PC-3 (cell line): ENCODE results near the gene FILIP1L. TPM values are rescaled to one million over a fixed set of nuclear protein-coding genes. Genes with fewer than 3 reads are reported as not detected.

ENCODE experiments used
- ATAC-seq: fragments of 200-7000 bp; cut with Tn5 transposase; 2 replicates; pipeline ENCODE4 v1.9.1; 2020; ENCODE audit warnings: mild to moderate bottlenecking, moderate library complexity
- BruUV-seq: library from RNA; stranded (reverse); fragments of 400-500 nt; replicated peaks from 2 replicates; lab custom pipeline; 2021; lab: Mats Ljungman, UMichigan
- CTCF ChIA-PET: fragments of 300-600 bp; sonication (Branson Sonifier 250); formaldehyde crosslinking; loops from one replicate; lab custom pipeline; 2022; ENCODE audit warnings: antibody characterized with exemption; lab: Charles Lee
- POLR2A ChIA-PET: fragments of 300-600 bp; sonication (Branson Sonifier 250); formaldehyde crosslinking; loops from one replicate; lab custom pipeline; 2022; ENCODE audit warnings: antibody characterized with exemption; ENCODE audit not compliant: unreplicated experiment; lab: Charles Lee
- DNase-seq: peaks from one replicate; pipeline ENCODE4 v3.0.0-alpha.2; 2015
- H2AFZ ChIP-seq: fragments of 300-600 bp; sonication (generic); 2 replicates; pipeline ENCODE4 v1.6.0; 2016; ENCODE audit warnings: antibody characterized with exemption, low read length
- H3F3A ChIP-seq: fragments of 300-600 bp; sonication (generic); one replicate; pipeline ENCODE4 v1.6.0; 2017; ENCODE audit warnings: antibody characterized with exemption, low read length, control low read depth, mild to moderate bottlenecking; ENCODE audit not compliant: unreplicated experiment
- H3K27ac ChIP-seq: fragments of 300-600 bp; sonication (generic); 2 replicates; pipeline ENCODE4 v1.5.1; 2016; ENCODE audit warnings: mild to moderate bottlenecking, low read length
- H3K27me3 ChIP-seq: fragments of 300-600 bp; sonication (generic); 2 replicates; pipeline ENCODE4 v1.6.1; 2016; ENCODE audit warnings: low read length, mixed read lengths
- H3K36me3 ChIP-seq: fragments of 300-600 bp; sonication (generic); 2 replicates; pipeline ENCODE4 v1.6.1; 2016; ENCODE audit warnings: low read depth, mixed run types, low read length, mixed read lengths
- H3K4me1 ChIP-seq: fragments of 300-600 bp; sonication (generic); 2 replicates; pipeline ENCODE4 v1.5.1; 2016; ENCODE audit warnings: low read length; ENCODE audit not compliant: insufficient read depth
- H3K4me2 ChIP-seq: fragments of 300-600 bp; sonication (generic); 2 replicates; pipeline ENCODE4 v1.6.0; 2016; ENCODE audit warnings: low read length
- H3K4me3 ChIP-seq: fragments of 300-600 bp; sonication (generic); 2 replicates; pipeline ENCODE4 v1.5.1; 2016; ENCODE audit warnings: mild to moderate bottlenecking, low read length, mixed read lengths
- H3K79me2 ChIP-seq: fragments of 300-600 bp; sonication (generic); 2 replicates; pipeline ENCODE4 v1.6.1; 2017; ENCODE audit warnings: low read length, mixed read lengths
- H3K9ac ChIP-seq: fragments of 300-600 bp; sonication (generic); 2 replicates; pipeline ENCODE4 v1.6.0; 2016; ENCODE audit warnings: mild to moderate bottlenecking, low read length
- H3K9me2 ChIP-seq: fragments of 300-600 bp; sonication (generic); replicated peaks from 2 replicates; pipeline ENCODE4 v1.6.1; 2016; ENCODE audit warnings: mixed run types, low read length, mixed read lengths
- H3K9me3 ChIP-seq: fragments of 300-600 bp; sonication (generic); 2 replicates; pipeline ENCODE4 v1.6.1; 2016; ENCODE audit warnings: low read length, mixed read lengths
- H4K20me1 ChIP-seq: fragments of 300-600 bp; sonication (generic); 2 replicates; pipeline ENCODE4 v1.6.1; 2016; ENCODE audit warnings: low read length, mixed read lengths
- EZH2 ChIP-seq: fragments of 300-600 bp; sonication (generic); IDR thresholded peaks from one replicate; pipeline ENCODE4 v1.6.1; 2017; ENCODE audit warnings: antibody characterized with exemption, mild to moderate bottlenecking, low read length; ENCODE audit not compliant: unreplicated experiment
- EZH2phosphoT487 ChIP-seq: fragments of 300-600 bp; sonication (generic); IDR thresholded peaks from 2 replicates; pipeline ENCODE4 v1.6.1; 2018; ENCODE audit warnings: mild to moderate bottlenecking, antibody characterized with exemption, low read length, borderline replicate concordance
- intact Hi-C: fragments of 100-400 bp; cut with micrococcal nuclease; formaldehyde crosslinking; loops from 2 replicates; pipeline ENCODE4 v1.9.0; 2023
- total RNA-seq: library from RNA; depleted of rRNA; stranded (reverse); fragments of >200 nt; gene quantifications from 2 replicates; pipeline ENCODE4 v1.2.3, GENCODE V29; 2014
- TF ChIP-seq, protein P1 (sequence below): fragments of 300-600 bp; sonication (generic); conservative IDR thresholded peaks from 2 replicates; pipeline ENCODE4 v1.5.1; 2017; ENCODE audit warnings: antibody characterized with exemption, low read depth, mild to moderate bottlenecking, low read length

Gene FILIP1L
- total RNA-seq, 1 experiment from 2014 or later: not detected

GRCh38 chr3:100030346-100030745 is 84.0 kb downstream of the FILIP1L start:
- Histone ChIP-seq H3K27me3 (no peaks in the 10 kb centered on the region), H3K4me1 (peaks cover 33% of the 10 kb centered on the region), H3K4me3 (no peak overlapping the region), H3F3A (no peaks in the 10 kb centered on the region), H3K27ac (peak overlapping the region; percentile 17), H3K4me2 (no peak overlapping the region), H3K36me3 (0 out of 2 replicates have a peak, but pooled peaks cover 4% of the 10 kb centered on the region), H3K79me2 (no peaks in the 10 kb centered on the region), H4K20me1 (no peaks in the 10 kb centered on the region), H3K9ac (no peak overlapping the region), H2AFZ (no peak overlapping the region), H3K9me2 (no peaks in the 10 kb centered on the region), H3K9me3 (no peaks in the 10 kb centered on the region)
- ATAC-seq (peak; percentile 70; the same call in 1 of the 2 replicates), DNase-seq (peak; percentile 84)
- no peak for TF ChIP-seq EZH2
- TF ChIP-seq, protein P1, sequence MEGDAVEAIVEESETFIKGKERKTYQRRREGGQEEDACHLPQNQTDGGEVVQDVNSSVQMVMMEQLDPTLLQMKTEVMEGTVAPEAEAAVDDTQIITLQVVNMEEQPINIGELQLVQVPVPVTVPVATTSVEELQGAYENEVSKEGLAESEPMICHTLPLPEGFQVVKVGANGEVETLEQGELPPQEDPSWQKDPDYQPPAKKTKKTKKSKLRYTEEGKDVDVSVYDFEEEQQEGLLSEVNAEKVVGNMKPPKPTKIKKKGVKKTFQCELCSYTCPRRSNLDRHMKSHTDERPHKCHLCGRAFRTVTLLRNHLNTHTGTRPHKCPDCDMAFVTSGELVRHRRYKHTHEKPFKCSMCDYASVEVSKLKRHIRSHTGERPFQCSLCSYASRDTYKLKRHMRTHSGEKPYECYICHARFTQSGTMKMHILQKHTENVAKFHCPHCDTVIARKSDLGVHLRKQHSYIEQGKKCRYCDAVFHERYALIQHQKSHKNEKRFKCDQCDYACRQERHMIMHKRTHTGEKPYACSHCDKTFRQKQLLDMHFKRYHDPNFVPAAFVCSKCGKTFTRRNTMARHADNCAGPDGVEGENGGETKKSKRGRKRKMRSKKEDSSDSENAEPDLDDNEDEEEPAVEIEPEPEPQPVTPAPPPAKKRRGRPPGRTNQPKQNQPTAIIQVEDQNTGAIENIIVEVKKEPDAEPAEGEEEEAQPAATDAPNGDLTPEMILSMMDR: no peak
- TF ChIP-seq EZH2phosphoT487: no peak
- intact Hi-C loops: no loop called here
- ChIA-PET CTCF (no interaction called here), POLR2A (no interaction called here)
- BruUV-seq: no TSS peak

GRCh38 chr3:100029689-100030088 is 84.6 kb downstream of the FILIP1L start:
- no peak overlapping the region for H3K9ac ChIP-seq
- no peak overlapping the region for H3K4me2 ChIP-seq
- H3K4me1 ChIP-seq: peaks cover 33% of the 10 kb centered on the region
- H4K20me1 ChIP-seq: no peaks in the 10 kb centered on the region
- intact Hi-C loops: no loop called here
- H3K79me2 ChIP-seq: no peaks in the 10 kb centered on the region
- no peaks in the 10 kb centered on the region for H3K9me3 ChIP-seq
- no peak overlapping the region for H2AFZ ChIP-seq
- H3K36me3 ChIP-seq: 0 out of 2 replicates have a peak, but pooled peaks cover 4% of the 10 kb centered on the region
- peak overlapping the region; percentile 7; the same call in 1 of the 2 replicates for H3K27ac ChIP-seq
- no peak for ATAC-seq
- TF ChIP-seq EZH2: no peak
- no peak for TF ChIP-seq EZH2phosphoT487
- TF ChIP-seq, protein P1: no peak
- no peaks in the 10 kb centered on the region for H3K9me2 ChIP-seq
- no peak for DNase-seq
- no peaks in the 10 kb centered on the region for H3F3A ChIP-seq
- H3K27me3 ChIP-seq: no peaks in the 10 kb centered on the region
- BruUV-seq: no TSS peak
- ChIA-PET POLR2A (no interaction called here), CTCF (no interaction called here)
- H3K4me3 ChIP-seq: no peak overlapping the region

DNA sequence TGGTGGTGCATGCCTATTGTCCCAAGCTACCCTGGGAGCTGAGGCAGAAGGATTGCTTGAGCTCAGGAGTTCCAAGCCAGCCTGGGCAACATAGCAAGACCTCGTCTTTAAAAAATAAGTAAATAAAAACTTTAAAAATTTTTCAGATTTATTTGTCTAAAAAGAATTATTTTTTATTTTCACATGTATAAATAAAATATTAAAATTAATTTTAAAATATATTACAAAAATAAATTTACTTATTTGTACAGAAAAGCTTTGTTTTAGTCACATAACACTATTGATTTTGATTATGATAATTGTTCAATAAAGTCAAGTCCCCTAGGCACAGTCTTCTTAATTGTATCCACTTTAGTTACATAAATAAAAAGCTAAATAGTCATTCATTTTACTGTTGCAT is 85.2 kb downstream of the FILIP1L start:
- CTCF ChIA-PET: interaction anchor here (0.9 kb wide), 1 partner anchor 104 kb away, joined by 3 read pairs; no protein-coding TSS in a partner anchor
- no peaks in the 10 kb centered on the region for H3K9me3 ChIP-seq
- no peak overlapping the region for H3K4me2 ChIP-seq
- H3K9ac ChIP-seq: no peak overlapping the region
- DNase-seq (no peak), ATAC-seq (no peak)
- no peaks in the 10 kb centered on the region for H3K27me3 ChIP-seq
- no peak overlapping the region for H3K4me3 ChIP-seq
- peaks cover 33% of the 10 kb centered on the region for H3K4me1 ChIP-seq
- POLR2A ChIA-PET: no interaction called here
- H2AFZ ChIP-seq: no peak overlapping the region
- 0 out of 2 replicates have a peak, but pooled peaks cover 4% of the 10 kb centered on the region for H3K36me3 ChIP-seq
- H3K79me2 ChIP-seq: no peaks in the 10 kb centered on the region
- H4K20me1 ChIP-seq: no peaks in the 10 kb centered on the region
- TF ChIP-seq EZH2phosphoT487 (no peak), EZH2 (no peak)
- TF ChIP-seq, protein P1: no peak
- intact Hi-C loops: no loop called here
- H3F3A ChIP-seq: no peaks in the 10 kb centered on the region
- H3K9me2 ChIP-seq: no peaks in the 10 kb centered on the region
- no TSS peak for BruUV-seq
- no peak overlapping the region for H3K27ac ChIP-seq
